ENCODE results near the gene MS4A6A. TPM values are rescaled to one million over a fixed set of nuclear protein-coding genes. Genes with fewer than 3 reads are reported as not detected.

The MS4A6A gene
- total RNA-seq, 1 experiment from 2014 or later = not detected

DNA sequence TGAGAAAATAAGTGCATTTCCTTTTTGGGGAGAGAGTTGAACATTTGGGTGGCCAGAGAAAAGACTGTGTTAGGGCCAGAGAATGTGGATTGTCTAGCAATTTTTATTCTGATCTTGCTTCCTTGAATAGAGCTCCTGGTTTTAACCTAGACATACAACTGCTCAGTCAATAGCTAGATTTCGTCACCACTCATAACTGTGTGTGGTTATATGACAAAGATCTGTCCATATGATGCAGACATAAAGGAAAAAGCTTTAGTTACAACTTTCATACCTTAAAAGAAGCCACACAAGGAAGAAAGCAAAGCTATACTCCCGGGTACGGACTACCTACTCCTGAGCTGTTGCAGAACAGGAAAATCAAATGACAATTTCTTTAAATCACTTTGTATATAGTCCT, 37.2 kb downstream of the MS4A6A start:
- no peak overlapping the region for H3K4me3 Mint-ChIP-seq
- Histone ChIP-seq H3K27ac (ENCODE audit: insufficient read length, low read depth, low read length) (no peak overlapping the region), H3K14ac (ENCODE audit: insufficient read depth, low read length) (no peak overlapping the region), H2BK5ac (ENCODE audit: insufficient read length, low read length) (no peak overlapping the region), H3K79me1 (ENCODE audit: insufficient read depth, low read depth, low read length, poor library complexity, severe bottlenecking) (no peaks in the 10 kb centered on the region), H3K4ac (ENCODE audit: low read depth, low read length) (no peak overlapping the region), H2BK120ac (ENCODE audit: low read depth, low read length, poor library complexity, severe bottlenecking) (no peak overlapping the region), H3K56ac (ENCODE audit: insufficient read length, low read depth, low read length) (no peak overlapping the region), H3K9me3 (ENCODE audit: control insufficient read depth, low read depth, low read length) (no peaks in the 10 kb centered on the region), H3K4me2 (ENCODE audit: insufficient read depth, insufficient read length, low read length) (no peak overlapping the region), H3K79me2 (ENCODE audit: insufficient read depth, low read length) (no peaks in the 10 kb centered on the region), H3K18ac (ENCODE audit: insufficient read length, low read depth, low read length) (no peak overlapping the region), H2BK20ac (ENCODE audit: low read depth, low read length, poor library complexity, severe bottlenecking) (no peak overlapping the region), H3K4me1 (ENCODE audit: insufficient read depth, low read length) (no peaks in the 10 kb centered on the region), H2BK12ac (ENCODE audit: insufficient read length, low read depth, low read length) (no peak overlapping the region), H4K91ac (ENCODE audit: insufficient read length, low read depth, low read length) (no peak overlapping the region), H2AK5ac (ENCODE audit: insufficient read length, low read length) (no peak overlapping the region), H2BK15ac (ENCODE audit: low read depth, low read length) (no peak overlapping the region), H3K9ac (ENCODE audit: extremely low read depth, insufficient read length, low read length) (no peak overlapping the region), H4K8ac (replicated peaks; ENCODE audit: insufficient read length, low read depth, low read length) (no peak overlapping the region), H3K23ac (ENCODE audit: insufficient read length, low read depth, low read length) (no peak overlapping the region), H4K20me1 (ENCODE audit: control insufficient read depth, insufficient read depth, insufficient read length) (no peaks in the 10 kb centered on the region), H3K27me3 (ENCODE audit: insufficient read depth, low read length) (no peaks in the 10 kb centered on the region), H3T11ph (ENCODE audit: low read length) (no peak overlapping the region), H3K23me2 (ENCODE audit: insufficient read length, low read depth, low read length, poor library complexity, severe bottlenecking) (no peaks in the 10 kb centered on the region), H2AFZ (ENCODE audit: low read length) (no peak overlapping the region), H4K5ac (ENCODE audit: insufficient read length, low read depth, low read length) (no peak overlapping the region)
- no peak for TF ChIP-seq CTCF (conservative IDR thresholded peaks at IDR 0.05)
- WGBS (ENCODE audit: extremely low coverage, insufficient read length, low lambda C conversion rate) = no CpG with 5 or more reads among the region's 3 CpGs
- H3K27ac Mint-ChIP-seq = no peak overlapping the region
- H3K36me3 Mint-ChIP-seq (ENCODE audit: insufficient read depth in 1 of 3, low read depth in 3 of 3) = no peaks in the 10 kb centered on the region
- H3K9me3 Mint-ChIP-seq = no peaks in the 10 kb centered on the region; a peak in 1 of 5 replicates
- H3K27me3 Mint-ChIP-seq (ENCODE audit: low read depth) = no peaks in the 10 kb centered on the region
- no peaks in the 10 kb centered on the region for H3K4me1 Mint-ChIP-seq
- no peak for DNase-seq
